Psoas muscle (tissue), 8 donors: Measurements from ENCODE around the gene NRP2. TPM values are rescaled to one million over a fixed set of nuclear protein-coding genes. Genes with fewer than 3 reads are reported as not detected.

ENCODE experiments used
- ATAC-seq, 4 donors: fragments of 200-7000 bp; cut with Tn5 transposase; one replicate each; pipeline ENCODE4 v1.9.1; 2020; ENCODE audit warnings: moderate library complexity in 3 of 4, mild to moderate bottlenecking in 2 of 4
- DNase-seq, 2 donors: peaks; one replicate each; pipeline ENCODE4 v3.0.0-alpha.2; 2020
- H3K27ac ChIP-seq: fragments of 200-600 bp; one replicate; pipeline ENCODE4 v1.8.0; 2022
- H3K27me3 ChIP-seq, 3 donors: fragments of 200-600 bp in 1 of 3; one replicate each; pipeline versions ENCODE4 v1.6.1 to v1.8.0; 2013 to 2022; ENCODE audit warnings: low read length in 2 of 3, mild to moderate bottlenecking in 2 of 3, moderate library complexity in 1 of 3; ENCODE audit not compliant: insufficient read depth in 3 of 3
- H3K36me3 ChIP-seq, 2 donors: fragments of 200-600 bp in 1 of 2; one replicate each; pipeline versions ENCODE4 v1.6.1 to v1.8.0; 2013 to 2022; ENCODE audit warnings: low read depth in 1 of 2, mild to moderate bottlenecking in 1 of 2, moderate library complexity in 1 of 2; ENCODE audit not compliant: insufficient read depth in 1 of 2
- H3K4me1 ChIP-seq: fragments of 200-600 bp; one replicate; pipeline ENCODE4 v1.8.0; 2022
- H3K4me3 ChIP-seq: fragments of 200-600 bp; one replicate; pipeline ENCODE4 v1.8.0; 2022; ENCODE audit warnings: mild to moderate bottlenecking
- H3K9me3 ChIP-seq: fragments of 200-600 bp; one replicate; pipeline ENCODE4 v1.8.0; 2022
- CTCF ChIP-seq: fragments of 200-600 bp; IDR thresholded peaks from one replicate; pipeline ENCODE4 v1.8.0; 2022; ENCODE audit warnings: antibody characterized with exemption
- WGBS, 3 donors: extraction: QIAGEN DNeasy Blood & Tissue Kit; methylation state at CpG; one replicate each; pipeline versions ENCODE4 v1.1.6 to v1.1.7; 2013; 5-methylcytosine and 5-hydroxymethylcytosine counted together
- intact Hi-C, 2 donors: fragments of 100-400 bp; cut with DNase I; formaldehyde crosslinking; loops; one replicate each; pipeline versions ENCODE4 v1.11.0 to v1.14.2; 2022
- polyA plus RNA-seq, 3 donors: library from polyadenylated mRNA; stranded (reverse); fragments of 200-250 nt; gene quantifications; one replicate each; pipeline ENCODE4 v1.2.3, GENCODE V29; 2013
- total RNA-seq, 4 donors: library from RNA; stranded (reverse); fragmentation: NEBNext Ultra II Directional in 2 of 4; extraction: Animal tissue kit (Norgen Biotek cat#: 25700) in 2 of 4; gene quantifications; one replicate each; pipeline versions ENCODE4 v1.2.1 to v1.2.4, GENCODE V29; 2021 to 2023
- donor health status: healthy with polysubstance abuse.
- donor health status: DM: no; HTN: no; CAD: no; lungs with moderate emphysema.
- donor health status: Bipolar disorder and iron deficiency.
- donor health status: healthy.
- donor health status: DM: yes; HTN: yes; CAD: no.
- donor health status: DM: no; HTN: no; CAD: no.
- donor health status: DM: no; HTN: no; CAD: no.
- donor health status: DM: yes; HTN: yes; CAD: no.

Gene NRP2
- total and polyA plus RNA-seq, 7 donors = 0.67 to 6.9 (median 2.4) TPM

- DNase-seq (no peak), ATAC-seq (no peak)
- no peaks in the 10 kb centered on the region for H3K36me3 ChIP-seq
- TF ChIP-seq CTCF = no peak
- H3K4me3 ChIP-seq = no peak overlapping the region
- H3K9me3 ChIP-seq = no peaks in the 10 kb centered on the region
- H3K27ac ChIP-seq = no peak overlapping the region
- H3K27me3 ChIP-seq = no peaks in the 10 kb centered on the region
- intact Hi-C loops = no loop called here
- WGBS, 3 donors = 95 to 100% (median 98%) methylated on average over 2 of the region's 2 CpGs
- H3K4me1 ChIP-seq = no peaks in the 10 kb centered on the region
Observed at GRCh38 chr2:205723179-205723578, 40.9 kb downstream of the NRP2 start.

GRCh38 chr2:205725059-205725458, 42.8 kb downstream of the NRP2 start:
- no peak overlapping the region for H3K27ac ChIP-seq
- no peak overlapping the region for H3K4me3 ChIP-seq
- no peaks in the 10 kb centered on the region for H3K36me3 ChIP-seq
- intact Hi-C loops = no loop called here
- DNase-seq (no peak), ATAC-seq (no peak)
- H3K9me3 ChIP-seq = no peaks in the 10 kb centered on the region
- 94 to 96% (median 94%) methylated on average over 5 of the region's 5 CpGs for WGBS, 3 donors
- H3K27me3 ChIP-seq = no peaks in the 10 kb centered on the region
- no peak for TF ChIP-seq CTCF
- no peaks in the 10 kb centered on the region for H3K4me1 ChIP-seq

GRCh38 chr2:205726506-205726905, 44.2 kb downstream of the NRP2 start:
- DNase-seq (no peak), ATAC-seq (no peak)
- intact Hi-C loops = no loop called here
- H3K4me3 ChIP-seq = no peak overlapping the region
- no peaks in the 10 kb centered on the region for H3K27me3 ChIP-seq
- 92 to 99% (median 96%) methylated on average over 4 of the region's 4 CpGs for WGBS, 3 donors
- H3K36me3 ChIP-seq = no peaks in the 10 kb centered on the region
- no peak for TF ChIP-seq CTCF
- H3K4me1 ChIP-seq = no peaks in the 10 kb centered on the region
- H3K9me3 ChIP-seq = no peaks in the 10 kb centered on the region
- H3K27ac ChIP-seq = no peak overlapping the region

- no peak for TF ChIP-seq CTCF
- Histone ChIP-seq H3K4me1 (no peaks in the 10 kb centered on the region), H3K4me3 (no peak overlapping the region), H3K27ac (no peak overlapping the region), H3K9me3 (no peaks in the 10 kb centered on the region), H3K27me3 (no peaks in the 10 kb centered on the region), H3K36me3 (no peaks in the 10 kb centered on the region)
- ATAC-seq = no peak
- 91 to 94% (median 93%) methylated on average over 2 of the region's 2 CpGs for WGBS, 3 donors
- intact Hi-C loops = no loop called here
- DNase-seq = no peak
Observed at GRCh38 chr2:205727174-205727573, 44.9 kb downstream of the NRP2 start.

GRCh38 chr2:205728366-205728765, 46.1 kb downstream of the NRP2 start:
- Histone ChIP-seq H3K4me1 (no peaks in the 10 kb centered on the region), H3K36me3 (no peaks in the 10 kb centered on the region), H3K27ac (no peak overlapping the region), H3K4me3 (no peak overlapping the region), H3K27me3 (no peaks in the 10 kb centered on the region), H3K9me3 (no peaks in the 10 kb centered on the region)
- DNase-seq (no peak), ATAC-seq (no peak)
- no peak for TF ChIP-seq CTCF
- 91 to 94% (median 92%) methylated on average over 7 of the region's 7 CpGs for WGBS, 3 donors
- intact Hi-C loops = no loop called here
